GM19239 (cell line): ENCODE results near the gene TMEM128.
"Not testable (repeated sequence)": the region's sequence is repeated elsewhere in the genome, so short reads cannot be mapped to it uniquely, and the experiment has no call there.

Experiments used
- DNase-seq: peaks from one replicate; pipeline ENCODE4 v3.0.0; 2011; ENCODE audit warnings: low spot score; ENCODE audit not compliant: insufficient read length
- FAIRE-seq: peaks from 2 replicates; lab custom pipeline; 2011; peaks lifted over from hg19 to GRCh38; lab: Jason Lieb, UNC

Gene TMEM128

DNA sequence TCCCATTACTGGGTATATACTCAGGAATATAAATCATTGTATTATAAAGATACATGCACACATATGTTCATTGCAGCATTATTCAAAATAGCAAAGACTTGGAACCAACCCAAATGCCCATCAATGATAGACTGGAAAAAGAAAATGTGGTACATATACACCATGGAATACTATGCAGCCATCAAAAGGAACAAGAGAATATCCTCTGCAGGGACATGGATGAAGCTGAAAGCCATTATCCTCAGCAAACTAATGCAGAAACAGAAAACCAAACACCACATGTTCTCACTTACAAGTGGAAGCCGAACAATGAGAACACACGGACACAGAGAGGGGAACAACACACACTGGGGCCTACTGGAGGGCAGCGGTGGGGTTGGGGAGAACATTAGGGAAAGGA lies 9.7 kb upstream of the TMEM128 start:
- not testable (repeated sequence) for DNase-seq, FAIRE-seq

DNA sequence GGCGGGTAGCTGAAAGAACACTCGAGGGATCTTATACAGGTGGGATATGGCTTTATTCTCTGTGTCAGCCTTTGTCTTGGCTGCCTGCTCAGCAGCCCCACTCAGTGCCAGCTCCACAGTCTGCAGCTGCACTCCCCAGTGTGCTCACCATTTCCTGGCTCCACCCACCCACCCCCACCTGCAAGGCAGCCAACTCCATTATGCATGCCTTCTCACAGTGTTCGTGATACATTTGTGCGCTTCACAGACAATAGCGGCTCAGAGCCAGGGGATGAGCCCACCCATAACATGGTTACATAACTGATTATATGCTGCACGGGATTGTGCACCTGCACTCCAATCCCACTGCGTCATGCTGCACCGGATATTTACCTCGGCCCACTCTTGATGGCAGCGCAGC lies 8.8 kb upstream of the TMEM128 start:
- FAIRE-seq (no peak), DNase-seq (no peak)

DNA sequence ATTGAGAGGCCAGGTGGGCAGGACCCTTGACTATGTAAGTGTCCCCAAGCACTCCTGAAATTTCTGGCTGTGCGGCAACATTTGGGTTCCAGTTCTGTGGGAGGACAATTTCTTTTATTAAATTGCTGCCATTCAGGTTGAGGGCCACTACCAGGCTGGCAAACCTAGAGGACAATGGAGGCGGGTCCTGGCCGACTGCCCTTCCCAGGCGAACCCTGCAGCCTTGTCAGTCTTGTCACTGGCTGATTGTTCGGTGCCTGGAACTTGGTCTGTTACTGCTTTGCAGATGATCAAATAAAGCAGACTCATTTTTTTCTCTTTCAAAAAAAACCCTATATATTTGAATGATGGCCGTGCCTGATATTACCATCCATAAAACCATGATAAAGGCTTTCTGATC lies 6.6 kb upstream of the TMEM128 start:
- no peak for DNase-seq
- FAIRE-seq: no peak

DNA sequence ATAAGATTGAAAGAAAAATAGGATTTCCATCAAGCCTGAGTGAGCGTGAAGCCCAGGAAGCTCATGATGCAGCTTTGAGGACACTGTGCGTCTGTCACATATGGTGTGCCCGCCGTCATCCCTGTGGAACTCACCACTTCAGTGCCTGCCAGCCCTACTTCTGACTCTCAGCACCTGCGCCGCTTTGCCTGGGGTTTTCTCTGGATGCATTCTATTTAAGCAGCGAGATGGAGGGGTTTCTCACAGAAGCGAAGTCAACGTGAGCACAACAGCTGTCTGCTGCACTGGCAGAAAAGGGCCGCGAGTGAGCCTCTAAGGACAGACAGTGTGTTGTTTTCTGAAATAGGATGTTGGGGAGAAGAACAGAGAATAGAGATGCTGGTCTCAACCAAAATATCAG lies 6.2 kb upstream of the TMEM128 start:
- DNase-seq (no peak), FAIRE-seq (no peak)

DNA sequence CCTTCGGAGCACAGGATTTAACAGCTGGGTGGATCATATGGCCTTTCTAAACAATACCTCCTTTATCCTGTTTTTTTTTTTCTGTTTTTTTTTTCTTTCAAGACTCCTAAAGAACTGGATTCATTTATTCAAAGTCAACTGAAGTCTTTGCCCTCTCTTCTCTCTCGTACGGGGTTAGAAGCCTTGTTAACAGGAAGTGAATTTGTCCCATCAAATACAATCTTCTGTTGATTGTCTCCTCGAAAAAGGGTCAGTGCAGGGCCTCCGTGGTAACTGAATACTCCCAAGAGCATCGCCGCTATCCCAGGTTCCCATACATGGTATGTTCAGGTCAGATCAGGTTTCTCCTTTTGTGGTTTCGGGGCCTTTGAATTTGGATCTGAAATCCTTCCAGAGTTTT lies 1.8 kb upstream of the TMEM128 start:
- no peak for DNase-seq
- FAIRE-seq: no peak

DNA sequence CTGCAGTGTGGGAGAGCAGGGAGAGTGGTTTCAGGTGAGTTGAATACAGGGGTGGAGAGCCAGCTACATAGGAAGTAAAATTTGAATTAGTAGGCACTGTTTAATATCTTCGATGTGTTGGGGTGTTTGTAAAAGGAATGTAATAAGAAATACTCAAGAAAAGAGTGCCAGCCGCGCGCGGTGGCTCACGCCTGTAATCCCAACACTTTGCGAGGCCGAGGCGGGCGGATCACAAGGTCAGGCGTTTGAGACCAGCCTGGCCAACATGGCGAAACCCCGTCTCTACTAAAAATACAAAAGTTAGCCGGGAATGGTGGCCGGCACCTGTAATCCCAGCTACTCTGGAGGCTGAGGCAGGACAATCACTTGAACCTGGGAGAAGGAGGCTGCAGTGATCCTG lies 1.3 kb upstream of the TMEM128 start:
- not testable (repeated sequence) for DNase-seq, FAIRE-seq

DNA sequence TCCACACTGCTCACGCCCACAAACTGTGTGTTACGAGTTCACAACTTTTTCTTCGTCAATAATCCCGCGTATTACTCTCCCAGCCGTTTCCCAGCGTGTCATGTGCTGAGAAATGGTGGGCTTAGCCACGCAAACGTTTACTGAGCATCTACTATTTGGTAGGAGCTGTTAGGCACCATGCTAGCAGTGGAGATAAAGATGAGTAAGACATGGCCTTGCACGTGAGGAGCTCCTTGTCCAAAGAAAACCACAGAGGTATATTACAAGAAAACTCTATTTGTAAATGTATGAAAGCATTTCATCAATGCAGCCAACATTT lies 821 bp upstream of the TMEM128 start:
- DNase-seq: no peak

DNA sequence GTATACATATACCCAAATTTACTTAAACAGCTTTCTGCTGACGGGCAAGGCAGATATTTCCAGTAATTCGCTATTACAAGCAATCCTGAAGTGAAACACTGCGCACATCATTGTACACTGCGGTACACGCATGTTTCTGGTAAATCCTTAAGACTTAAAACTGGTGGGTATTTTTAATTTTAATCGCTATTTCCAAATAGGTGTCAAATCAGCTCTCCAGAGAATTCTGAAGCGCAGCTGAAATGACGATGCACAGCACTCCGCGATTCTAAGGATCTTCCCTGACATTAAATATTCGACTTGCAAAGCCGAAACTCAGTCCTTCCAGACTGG lies 361 bp downstream of the TMEM128 start:
- no peak for FAIRE-seq
- no peak for DNase-seq

More for the DNA sequence above, 821 bp upstream of the TMEM128 start:
- peak; percentile 62 for FAIRE-seq

DNA sequence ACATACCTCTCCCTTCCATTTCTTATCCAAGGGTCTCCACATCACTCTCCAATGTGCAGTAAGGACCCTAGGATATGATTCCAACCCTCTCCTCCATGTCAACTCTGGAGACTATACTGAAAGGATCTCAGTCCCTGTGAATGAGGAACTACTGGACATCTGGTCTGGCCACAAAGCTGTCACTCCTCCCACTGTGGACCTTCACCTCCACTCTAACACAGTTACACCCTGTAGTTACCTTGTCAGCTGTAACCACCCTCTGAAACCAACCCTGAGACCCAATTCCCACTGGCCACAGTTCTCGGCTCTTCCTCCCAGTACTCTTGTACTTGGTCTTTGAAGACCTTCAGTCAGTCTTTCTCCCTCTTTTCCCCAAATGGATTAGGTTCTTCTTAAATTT lies 2.9 kb downstream of the TMEM128 start:
- FAIRE-seq (no peak), DNase-seq (no peak)

DNA sequence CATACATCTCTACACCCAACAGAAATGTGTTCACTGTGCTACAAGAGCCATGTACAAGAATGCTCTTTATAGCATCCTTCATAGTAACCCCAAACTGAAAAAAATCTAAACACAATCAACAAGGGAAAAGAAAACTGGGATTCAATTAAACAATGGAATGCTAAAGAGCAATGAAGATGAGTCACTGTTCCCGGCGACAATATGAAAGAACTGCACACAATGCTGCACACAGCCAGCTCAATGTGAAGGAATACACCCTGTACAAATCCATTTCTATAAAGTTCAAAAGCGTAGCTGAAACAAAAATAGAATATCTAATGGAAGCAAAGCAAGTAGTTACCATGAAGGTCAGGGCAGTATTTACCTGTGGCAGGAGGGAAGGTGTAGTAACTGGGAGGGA lies 8.5 kb downstream of the TMEM128 start:
- FAIRE-seq, DNase-seq: not testable (repeated sequence)

DNA sequence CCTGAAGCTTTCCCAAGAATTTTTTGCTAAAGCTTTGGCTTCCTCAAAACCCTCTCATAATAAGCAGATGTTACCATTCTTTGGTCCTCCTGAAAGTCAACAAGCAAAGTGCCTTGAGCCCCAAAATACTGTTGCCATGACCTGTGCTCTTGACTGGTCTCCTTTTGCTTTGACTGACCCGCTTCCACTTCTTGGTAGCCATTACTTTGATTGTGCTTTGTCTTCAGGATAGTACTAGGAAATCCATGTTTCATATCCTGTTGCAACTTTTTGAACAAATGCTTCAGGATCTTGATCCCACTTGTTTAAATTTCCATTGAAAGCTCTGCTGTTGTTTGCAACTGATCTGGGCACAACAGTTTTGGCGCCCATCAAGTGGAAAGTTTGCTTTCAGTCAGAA lies 14.4 kb downstream of the TMEM128 start:
- no peak for DNase-seq
- no peak for FAIRE-seq

DNA sequence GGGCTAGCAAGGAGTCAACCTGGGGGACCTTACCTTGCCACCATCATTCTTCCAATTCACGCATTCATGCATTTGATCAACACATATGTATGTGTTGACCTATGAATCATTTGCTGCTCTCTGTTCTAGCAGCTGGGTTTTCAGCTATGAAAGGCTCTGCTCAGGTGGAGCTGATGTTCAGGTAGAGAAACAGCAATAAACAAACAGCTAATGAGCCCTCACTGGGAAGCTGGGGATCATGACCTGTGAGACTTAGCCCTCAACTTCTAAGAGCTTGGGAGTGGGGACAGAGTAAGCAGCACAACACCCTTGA lies 19.7 kb downstream of the TMEM128 start:
- DNase-seq: no peak

DNA sequence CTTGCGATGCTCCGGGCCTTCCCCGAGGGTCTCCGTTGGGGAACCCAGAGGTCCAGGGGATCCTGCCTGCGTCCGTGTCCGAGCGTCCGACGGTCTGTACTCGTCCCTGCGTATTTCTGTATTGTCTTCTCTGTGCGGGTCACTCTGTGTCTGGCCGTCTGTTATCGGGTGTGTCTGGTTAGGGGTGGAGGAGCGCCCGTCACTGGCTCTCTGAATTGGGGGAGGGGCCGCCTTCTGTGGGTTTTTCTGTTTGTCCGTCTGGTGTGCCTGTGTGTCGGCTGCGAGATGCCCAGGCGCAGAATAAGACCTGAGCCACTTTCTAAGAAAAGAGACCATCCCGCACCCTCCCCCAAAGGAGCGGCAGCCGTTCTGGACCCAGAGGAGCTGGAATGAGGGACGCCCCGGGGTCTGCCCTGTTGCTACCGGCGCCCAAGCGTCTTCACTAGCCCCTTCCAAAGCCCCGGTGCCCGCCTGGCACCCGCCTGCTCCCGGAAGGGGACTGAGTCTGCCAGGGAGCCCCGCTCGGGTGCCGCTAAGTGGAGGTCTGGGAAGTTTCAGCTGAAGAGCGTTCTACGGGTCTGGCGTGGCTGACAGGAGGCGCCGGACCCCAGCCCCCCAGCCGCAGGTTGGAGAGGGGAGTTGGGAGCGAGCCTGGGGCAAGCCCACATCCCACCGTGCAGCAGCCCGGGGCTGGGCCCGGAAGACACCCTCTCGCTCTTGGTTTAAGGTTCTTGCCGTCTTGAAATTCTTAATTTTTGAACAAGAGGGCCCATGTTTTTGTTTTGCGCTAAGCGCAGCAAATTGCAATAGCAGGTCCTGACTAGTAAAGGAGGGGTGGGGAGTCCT lies 20.3 kb downstream of the TMEM128 start:
- DNase-seq (no peak), FAIRE-seq (no peak)

More for the DNA sequence above, 19.7 kb downstream of the TMEM128 start:
- no peak for FAIRE-seq

DNA sequence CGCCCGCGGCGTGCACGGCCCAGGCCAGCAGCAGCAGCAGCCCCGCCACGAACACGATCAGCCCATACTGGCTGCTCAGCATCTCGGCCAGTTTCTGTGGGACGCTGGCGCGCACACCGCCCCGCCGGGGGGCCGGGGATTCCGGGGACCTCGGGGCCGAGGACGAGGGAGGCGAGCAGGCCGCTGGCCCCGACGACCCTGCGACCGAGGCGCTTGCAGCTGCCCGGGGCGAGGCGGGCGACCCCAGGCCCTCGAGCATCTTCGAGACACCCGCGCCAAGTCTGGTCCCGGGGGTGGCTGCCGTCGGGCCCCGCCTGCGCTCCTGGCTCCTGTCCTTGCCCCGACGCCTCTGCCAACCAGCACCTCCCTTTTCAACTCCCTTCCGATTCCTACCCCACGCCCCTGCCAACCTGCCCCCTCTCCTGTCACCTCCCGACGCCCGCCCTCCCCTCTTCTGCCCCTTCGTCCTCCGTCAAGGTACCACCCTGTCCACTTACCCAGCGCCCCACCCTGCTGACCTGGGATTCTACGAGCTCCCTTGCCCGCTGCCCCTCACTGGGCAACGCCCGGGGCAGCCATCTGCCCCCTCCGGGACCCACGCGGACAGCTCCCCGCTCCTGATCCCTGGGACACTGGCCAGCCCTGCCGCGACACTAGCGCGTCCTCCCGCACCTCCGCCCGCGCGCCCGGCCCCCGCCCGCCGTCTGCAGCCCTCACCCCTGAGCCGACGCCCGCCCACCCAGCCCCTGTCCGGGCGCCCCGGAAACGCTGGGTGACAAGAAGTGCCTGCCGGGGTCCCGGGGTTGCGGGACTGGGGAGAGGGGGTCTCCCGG lies 21.2 kb downstream of the TMEM128 start, which contains the start of gene OTOP1:
OTOP1 (minus strand) TSS at position 324 of the 833 bp plus-strand sequence; CDS start at position 259, 65 bp downstream.
- FAIRE-seq (no peak), DNase-seq (no peak)

DNA sequence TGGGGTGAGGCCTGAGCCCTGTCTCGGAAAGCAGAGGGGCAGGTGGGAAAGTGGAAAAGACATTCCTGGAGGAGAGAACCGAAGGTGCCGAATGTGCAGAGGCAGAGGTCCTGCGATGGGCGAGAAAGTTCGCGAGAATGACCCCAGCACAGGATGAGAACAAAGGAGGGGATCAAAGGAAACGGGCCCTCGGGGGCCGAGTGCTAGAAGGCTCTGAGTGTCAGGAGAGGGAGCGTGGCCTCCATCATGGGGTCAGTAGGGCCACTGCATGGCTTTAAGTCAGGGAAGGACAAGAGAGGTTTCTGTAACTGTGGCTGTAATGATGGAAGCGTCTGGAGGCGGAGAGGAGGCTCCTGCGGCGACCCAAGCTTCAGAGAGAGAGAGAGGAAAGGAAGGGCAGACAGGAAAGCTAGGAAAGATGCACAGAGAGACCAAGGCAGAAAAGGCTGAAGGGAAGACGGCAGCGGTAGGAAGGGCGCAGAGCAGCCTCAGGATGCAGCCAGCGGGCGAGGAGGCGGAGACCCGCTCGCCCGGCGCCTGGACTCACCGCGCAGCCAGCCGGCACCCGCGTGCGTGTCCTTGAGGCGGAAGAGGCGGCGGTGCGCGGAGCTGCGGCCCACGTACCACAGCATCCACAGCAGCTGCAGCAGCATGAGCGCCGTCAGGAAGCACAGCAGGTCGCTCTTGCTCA lies 22.0 kb downstream of the TMEM128 start:
- FAIRE-seq (no peak), DNase-seq (no peak)

DNA sequence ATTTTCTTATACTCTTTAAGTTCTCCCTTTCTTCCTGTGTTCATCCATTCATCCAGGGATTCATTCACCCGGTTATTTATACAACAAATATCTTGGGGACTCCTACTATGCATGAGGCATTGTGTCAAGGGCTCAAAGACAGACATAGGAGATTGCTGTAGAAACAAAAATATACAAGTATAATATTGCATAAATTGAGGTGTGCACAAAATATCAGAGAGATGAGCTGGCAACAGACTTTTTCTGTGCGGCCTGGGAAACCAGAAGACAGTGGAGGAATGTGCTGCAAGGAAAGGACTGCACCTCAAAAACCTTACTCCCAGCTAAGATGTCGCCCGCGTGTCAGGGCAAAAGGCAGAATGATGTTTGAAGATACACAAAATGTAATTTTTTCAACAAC lies 30.9 kb downstream of the TMEM128 start:
- DNase-seq: no peak
- FAIRE-seq: no peak

DNA sequence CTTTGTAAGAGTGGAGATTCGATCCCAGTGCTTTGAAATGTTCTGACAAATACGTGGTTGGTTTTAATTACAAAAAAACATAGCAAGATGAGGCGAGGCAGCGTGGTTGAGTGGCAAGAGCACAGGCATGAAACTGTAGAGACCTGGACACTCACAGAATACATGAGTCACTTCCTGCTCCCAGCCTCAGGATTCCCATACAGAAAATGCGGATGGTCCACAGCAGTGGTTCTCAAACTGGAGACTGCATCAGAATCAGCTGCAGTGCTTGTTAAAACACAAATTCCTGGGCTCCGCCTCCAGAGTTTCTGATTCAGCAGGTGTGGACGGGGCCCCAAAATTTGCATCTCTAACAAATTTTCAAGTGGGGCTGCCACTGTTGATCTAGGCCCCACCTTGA lies 31.4 kb downstream of the TMEM128 start:
- no peak for FAIRE-seq
- no peak for DNase-seq

DNA sequence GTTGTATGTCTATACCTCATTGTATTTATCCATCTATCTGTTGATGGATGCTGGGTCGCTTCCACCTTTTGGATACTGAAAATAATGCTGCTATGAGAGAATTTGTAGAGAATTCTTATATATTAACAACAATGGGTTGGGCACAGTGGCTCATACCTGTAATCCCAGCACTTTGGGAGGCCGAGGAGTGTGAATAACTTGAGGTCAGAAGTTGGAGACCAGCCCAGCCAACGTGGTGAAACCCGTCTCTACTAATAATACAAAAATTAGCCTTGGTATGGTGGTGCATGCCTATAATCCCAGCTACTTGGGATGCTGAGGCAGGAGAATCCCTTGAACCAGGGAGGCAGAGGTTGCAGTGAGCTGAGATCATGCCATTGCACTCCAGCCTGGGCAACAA lies 34.3 kb downstream of the TMEM128 start:
- not testable (repeated sequence) for FAIRE-seq, DNase-seq

DNA sequence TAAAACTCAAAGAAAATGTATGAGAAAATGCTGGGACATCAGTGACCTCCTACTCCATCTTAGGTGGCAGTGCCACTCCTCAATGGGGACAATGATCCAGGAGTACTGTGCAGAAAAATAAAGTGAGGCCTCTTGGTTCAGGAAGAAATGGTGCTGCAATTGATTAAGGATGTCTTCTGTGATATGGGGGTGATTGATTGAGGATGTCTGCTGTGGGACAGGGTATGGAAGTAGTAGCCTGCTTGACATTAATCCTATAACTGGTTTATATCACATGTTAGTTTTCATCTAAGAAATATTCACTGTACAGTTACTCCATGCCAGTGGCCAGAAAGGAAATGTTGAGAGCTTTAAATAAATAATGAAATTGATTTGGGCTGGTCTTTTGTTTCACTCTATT lies 41.8 kb downstream of the TMEM128 start:
- FAIRE-seq (no peak), DNase-seq (no peak)

DNA sequence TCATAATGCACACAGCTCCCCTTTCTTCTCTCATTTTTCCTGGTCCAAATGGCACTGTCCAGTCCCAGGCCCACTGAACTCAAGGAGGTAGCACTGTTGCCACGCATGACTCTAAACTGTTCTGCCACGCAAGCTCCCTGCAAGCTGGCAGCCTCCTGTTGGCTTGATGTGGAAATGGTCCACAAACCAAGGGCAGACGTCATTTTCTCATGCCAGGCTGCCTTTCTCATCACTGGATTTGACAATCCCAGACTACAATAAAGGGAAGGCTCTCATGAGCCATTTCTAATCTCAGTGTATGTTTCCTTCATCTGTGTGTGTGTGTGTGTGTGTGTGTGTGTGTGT lies 43.6 kb downstream of the TMEM128 start:
- DNase-seq: no peak
- FAIRE-seq: no peak
